HG02588 (cell line): ENCODE measurements around the gene LTBP1.
"Not testable (repeated sequence)": the region's sequence is repeated elsewhere in the genome, so short reads cannot be mapped to it uniquely, and the experiment has no call there.

Experiments used
- ATAC-seq: cut with Tn5 transposase; IDR thresholded peaks from one replicate; pipeline ENCODE4 v1.9.1; 2021; ENCODE audit warnings: mild to moderate bottlenecking, moderate library complexity; ENCODE audit not compliant: unreplicated experiment

Gene LTBP1

GRCh38 chr2:33214857-33215256 is 268.1 kb downstream of the LTBP1 start:
- ATAC-seq: no peak

DNA sequence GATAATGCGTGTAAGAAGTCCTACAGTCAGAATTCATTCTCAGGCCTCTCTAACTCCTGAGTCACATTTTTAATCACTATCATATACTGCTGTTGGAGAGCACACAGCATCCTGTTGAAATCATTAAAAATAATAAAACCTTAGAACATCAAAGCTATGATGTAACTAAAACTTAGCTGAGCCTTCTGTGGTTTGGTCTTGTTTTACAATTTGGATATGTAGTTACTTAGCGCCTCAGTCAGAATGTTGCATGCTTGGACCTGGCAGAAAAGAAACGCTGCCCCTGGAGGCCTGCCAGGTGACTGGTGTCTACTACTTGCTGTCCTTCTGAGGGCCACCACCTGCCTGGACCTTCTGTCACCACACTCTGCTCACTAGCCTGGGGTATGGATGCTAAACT is 268.5 kb downstream of the LTBP1 start:
- ATAC-seq: no peak

- no peak for ATAC-seq
Observed at GRCh38 chr2:33215983-33216382, 269.2 kb downstream of the LTBP1 start.

DNA sequence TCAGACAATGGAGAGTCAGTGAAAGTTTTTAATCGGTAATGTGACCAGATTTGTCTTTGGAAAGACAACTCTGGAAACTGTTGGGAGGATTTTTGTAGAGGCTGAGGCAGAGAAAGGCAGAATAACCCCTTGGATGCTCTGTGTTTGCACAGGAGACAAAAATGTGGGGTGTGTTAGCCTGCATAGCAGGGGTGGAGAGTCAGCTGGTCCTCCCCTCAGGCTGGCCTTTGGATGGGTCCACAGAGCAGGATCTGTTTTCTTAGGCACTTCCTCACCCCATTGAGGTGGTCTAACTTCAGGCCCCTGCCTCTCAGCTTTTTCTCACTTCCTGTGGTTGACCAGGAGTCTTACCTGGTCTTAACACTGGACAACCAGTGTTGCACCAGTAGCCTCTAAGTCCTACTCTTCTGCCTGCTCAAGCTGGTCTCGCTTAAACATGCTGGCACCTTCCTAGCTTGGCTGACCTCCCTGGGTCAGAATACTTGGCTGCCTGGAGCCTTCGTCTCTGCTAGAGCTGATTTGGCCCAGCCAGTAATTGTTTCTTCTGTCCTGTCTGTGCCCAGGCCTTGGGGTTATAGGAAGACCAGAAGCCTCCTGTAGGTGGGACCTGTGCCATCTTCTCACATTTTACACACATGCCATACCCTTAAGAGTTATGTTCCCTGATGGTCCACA is 269.9 kb downstream of the LTBP1 start:
- no peak for ATAC-seq

GRCh38 chr2:33217406-33217805 is 270.7 kb downstream of the LTBP1 start:
- ATAC-seq: no peak

DNA sequence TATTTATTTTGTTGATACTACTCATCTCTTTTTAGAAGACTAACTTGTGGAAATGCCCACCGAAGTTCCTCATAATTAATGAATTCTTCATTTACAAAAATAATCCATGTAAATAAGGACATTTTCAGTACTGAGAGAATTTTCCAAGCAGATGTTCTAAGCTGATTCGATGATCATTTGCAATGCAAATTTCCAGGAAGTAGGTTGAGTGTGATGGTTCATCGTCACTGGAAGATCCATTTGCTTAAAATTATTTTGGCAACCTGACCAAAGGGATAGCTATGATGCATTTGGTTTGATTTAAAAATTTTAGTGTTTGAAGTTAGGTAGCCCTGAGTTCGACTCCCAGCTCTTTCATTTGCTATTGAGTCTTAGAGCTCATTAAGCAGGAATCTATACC is 272.4 kb downstream of the LTBP1 start:
- ATAC-seq: no peak

- ATAC-seq: no peak
Observed at GRCh38 chr2:33219850-33220275, 273.1 kb downstream of the LTBP1 start.

DNA sequence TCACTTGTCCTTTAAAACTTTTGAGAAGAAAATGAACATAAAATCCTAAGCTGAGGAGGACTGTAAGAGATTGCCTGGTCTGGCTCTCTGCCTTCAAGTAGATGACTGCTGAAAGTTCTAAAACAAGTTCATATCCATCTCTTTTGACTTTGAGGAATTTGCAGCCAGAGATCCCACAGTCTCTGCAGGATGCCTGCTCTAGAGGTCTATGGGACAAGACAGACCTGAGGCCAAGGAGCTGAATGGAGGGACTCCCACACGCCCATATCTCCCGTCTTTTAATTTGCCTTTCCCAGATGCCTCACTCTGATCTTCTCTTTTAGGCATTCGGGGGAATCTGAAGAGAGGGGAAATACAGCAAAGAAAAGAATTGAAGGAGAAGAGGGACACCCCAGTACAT is 273.8 kb downstream of the LTBP1 start:
- no peak for ATAC-seq

- no peak for ATAC-seq
Observed at GRCh38 chr2:33221046-33221784, 274.5 kb downstream of the LTBP1 start.

DNA sequence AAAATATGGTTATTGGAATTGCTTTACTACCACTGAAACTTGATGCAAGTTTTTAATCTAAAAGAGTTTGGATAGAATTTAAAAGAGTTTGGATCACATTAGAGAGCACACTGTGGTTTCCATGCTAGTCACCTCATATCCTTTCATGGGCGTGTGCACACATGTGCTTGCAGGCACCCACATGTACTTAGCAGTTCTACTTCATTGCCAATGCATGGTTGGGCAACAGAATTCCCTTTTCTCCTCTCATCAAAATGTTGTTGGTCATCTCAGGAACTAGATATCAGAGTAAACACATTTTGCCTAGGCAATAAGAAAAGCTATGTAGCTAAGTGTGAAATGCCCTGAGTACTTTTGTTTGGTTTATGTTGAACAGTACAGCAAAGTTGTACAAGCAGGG is 275.6 kb downstream of the LTBP1 start:
- no peak for ATAC-seq

DNA sequence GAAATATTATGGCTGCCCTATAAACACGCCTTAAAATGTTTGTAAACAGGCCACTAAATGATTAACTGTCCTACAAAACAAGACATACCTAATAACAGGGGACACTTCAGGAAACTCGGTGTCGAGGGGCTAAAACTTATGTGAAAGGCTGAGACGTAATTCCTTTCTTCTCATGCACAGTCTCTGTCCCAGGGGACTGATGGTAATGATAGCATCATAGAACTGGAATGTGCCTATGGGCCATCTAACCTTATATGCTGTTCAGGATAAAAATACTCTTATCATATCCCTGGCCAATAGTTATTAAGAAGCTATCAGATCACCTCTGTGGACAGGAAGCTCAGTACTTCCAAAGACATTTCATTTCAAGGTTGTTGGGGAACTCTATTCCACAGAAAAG is 277.1 kb downstream of the LTBP1 start:
- ATAC-seq: no peak

DNA sequence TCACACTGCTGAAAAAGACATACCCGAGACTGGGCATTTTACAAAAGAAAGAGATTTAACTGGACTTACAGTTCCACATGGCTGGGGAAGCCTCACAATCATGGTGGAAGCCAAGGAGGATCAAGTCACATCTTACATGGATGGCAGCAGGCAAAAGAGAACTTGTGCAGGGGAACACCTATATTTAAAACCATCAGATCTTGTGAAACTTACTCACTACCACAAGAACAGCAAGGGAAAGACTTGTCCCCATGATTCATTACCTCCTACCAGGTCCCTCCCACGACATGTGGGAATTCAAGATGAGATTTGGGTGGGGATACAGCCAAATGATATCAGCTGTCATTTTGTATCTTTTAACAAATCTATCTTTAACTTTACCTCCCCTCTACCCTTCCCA is 278.6 kb downstream of the LTBP1 start:
- ATAC-seq: no peak

DNA sequence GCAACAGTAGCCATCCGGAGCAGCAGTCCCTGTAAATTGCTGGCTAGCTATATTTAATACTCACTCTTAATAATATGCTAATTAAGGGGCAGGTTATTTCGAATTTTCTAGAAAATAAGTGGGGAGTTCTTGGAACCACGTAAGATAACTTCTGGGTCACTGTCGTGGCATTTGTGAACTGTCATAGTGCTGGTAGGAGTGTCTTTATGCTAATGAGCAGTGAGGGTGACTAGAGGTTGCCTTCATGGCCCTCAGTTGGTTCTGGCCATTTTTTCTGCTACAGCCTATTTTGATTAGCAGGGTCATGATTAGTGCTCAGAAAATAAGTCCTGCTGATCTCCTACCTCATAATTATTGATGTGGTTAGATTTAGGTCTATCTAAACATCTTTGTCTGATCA is 279.8 kb downstream of the LTBP1 start:
- no peak for ATAC-seq

- ATAC-seq: no peak
Observed at GRCh38 chr2:33229646-33230045, 282.9 kb downstream of the LTBP1 start.

DNA sequence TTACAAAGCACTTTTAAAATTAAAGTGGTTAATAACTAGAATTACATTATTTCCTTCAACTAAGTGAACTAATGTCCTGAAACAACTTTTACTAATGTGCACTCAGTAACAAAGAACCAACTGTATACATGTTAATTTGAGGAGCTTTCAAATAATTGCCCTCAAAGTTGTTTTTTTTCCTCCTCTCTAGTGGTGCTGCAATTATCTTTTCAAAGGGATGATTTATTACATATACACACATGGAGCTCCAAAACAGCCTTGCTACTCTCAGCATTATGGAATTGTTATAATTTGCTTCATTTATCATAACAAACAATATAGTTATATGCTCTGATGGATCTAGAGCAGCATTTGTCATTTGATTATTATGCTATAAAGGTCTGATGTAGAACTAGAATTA is 283.4 kb downstream of the LTBP1 start:
- ATAC-seq: no peak

DNA sequence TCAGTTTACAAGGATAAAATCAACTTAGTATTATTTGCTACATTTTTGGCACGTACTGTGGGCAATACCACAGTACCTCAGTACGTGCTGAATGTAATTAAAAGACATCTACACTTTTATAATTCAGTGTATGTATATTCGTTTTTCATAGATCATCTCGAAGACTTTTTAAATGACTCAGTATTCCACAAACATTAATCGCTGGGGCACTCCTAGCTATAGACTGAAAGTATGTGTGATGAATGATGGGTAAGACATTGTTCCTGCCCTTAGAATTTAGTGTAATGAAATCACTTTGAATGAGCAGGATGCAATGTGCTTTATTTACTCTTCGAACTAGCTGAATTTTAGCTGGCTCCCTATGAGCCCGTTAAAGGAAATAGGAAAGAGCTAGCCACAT is 284.1 kb downstream of the LTBP1 start:
- no peak for ATAC-seq

DNA sequence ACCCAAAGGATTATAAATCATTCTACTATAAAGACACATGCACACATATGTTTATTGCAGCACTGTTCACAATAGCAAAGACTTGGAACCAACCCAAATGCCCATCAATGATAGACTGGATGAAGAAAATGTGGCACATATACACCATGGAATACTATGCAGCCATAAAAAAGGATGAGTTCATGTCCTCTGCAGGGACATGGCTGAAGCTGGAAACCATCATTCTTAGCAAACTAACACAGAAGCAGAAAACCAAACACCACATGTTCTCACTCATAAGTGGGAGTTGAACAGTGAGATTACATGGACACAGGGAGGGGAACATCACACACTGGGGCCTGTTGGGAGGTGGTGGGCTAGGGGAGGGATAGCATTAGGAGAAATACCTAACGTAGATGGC is 288.8 kb downstream of the LTBP1 start:
- not testable (repeated sequence) for ATAC-seq

DNA sequence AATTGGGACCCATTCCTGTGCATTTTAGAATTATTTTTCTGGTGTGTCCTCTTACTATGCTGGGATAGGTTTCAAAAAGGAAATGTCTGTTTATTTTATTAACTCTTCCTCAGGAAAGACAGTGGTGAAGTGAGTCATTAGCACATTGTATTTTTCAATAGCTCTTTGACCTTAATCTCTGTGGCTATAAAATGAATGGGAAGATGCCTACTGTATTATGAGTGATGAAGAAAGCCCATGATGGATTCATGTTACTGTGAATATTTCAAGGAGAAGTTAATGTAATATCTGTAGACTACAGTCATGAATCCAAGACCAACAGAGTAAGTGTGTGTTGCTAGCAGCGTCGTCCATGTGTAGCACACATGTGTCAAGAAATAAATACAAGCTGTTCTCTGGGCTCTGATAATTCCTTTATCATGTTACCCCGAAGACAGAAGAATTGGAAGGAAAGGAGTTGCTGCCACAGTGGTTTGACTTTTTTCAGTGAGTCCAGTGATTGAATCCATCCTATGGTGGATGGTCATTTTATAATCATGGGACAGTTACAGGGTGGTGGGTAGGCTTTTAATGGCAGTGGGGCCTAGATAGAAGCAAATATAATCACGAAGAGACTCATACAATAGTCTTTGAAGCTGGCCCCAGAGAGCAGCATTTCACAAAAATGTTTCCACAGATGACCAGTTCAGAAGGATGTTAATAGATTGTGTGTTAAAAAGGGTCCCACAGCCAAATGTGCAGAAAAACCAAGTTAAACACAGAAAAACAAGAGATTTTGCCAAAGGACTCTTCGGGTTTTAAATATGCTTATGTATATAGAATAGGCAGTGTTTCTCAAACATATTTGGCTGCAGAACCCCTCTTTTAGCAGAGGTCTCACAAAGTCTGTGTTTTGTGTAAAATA is 290.0 kb downstream of the LTBP1 start:
- ATAC-seq: no peak

DNA sequence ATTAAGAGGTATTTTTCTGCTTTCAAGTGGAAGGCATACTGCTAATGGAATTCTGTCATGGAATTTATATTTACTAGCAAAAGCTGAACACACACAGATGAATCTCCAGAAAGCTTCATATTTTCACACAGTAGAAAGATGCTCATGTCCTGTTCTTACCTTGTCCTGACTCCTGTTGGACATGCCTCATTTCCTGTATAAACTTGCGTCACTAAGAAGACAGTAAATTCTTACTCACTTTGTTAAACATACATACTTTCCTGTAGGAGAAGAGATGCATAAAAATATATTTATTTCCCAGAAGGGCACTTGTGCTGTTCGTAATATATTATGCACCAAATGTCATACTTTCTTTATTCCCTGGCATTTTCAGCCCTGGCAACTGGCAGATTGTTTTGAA is 291.4 kb downstream of the LTBP1 start:
- ATAC-seq: no peak

DNA sequence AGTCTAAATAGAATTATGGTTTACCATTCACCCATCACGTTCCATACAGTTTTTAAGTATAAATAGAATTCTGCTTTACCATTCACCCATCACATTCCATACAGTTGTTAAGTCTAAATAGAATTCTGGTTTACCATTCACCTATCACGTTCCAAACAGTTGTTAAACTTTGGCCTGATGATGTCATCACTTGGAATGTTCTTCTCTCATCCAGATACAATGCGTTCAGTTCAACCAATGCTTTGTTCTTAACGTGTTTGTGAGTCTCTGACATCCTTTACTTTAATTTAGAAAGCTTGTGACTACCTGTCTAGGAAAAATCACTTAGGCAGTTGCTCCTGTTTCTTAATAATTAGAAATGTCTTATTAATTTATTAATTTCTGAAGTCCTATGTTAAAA is 293.4 kb downstream of the LTBP1 start:
- ATAC-seq: no peak

DNA sequence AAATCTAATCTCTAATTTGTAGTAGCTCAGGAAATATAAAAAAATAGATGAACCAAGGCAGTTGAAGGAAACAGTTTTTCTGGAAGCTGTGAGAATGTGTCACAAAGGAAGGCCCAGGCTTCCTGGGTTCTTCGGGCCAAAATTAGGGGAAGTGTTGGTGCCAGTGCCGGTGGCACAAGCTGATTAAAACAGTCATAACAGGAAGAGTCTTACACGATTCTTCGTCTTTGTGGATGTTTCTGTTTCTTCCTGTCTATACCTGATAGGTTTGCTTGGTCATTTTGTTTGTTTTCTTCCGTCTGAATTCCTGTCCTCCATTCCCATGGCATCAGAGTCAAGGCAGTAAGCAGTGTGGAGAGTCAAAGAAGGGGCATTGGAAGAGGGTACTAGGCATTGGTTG is 294.3 kb downstream of the LTBP1 start:
- ATAC-seq: no peak

GRCh38 chr2:33241581-33241980 is 294.8 kb downstream of the LTBP1 start:
- ATAC-seq: no peak
